ENCODE measurements around the gene FGD6.

FGD6 gene

DNA sequence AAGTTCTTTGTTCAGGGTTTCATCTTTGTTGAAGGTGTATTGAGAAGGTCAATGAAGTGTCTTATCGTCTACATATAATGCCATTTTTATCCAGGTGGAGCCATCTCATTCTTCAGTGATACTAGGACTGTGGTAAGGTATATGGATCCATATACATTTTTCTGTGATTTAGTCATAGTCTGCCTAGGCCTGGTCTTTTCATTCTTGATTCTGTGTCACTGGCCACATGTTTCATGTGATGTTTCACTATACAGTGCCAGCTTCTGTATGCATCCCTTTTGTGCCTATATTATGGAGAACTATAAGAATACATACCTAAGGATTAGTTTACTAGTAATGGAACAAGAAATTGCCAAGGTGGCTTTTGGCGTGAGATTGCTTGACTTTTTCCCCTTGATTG is 40.9 kb upstream of the FGD6 start:
- TF ChIP-seq L3MBTL2 (conservative IDR thresholded peaks at IDR 0.05) (no peak), CTBP1 (IDR thresholded peaks at IDR 0.05; ENCODE audit: borderline replicate concordance) (no peak), NFRKB (IDR thresholded peaks at IDR 0.05) (no peak), LEF1 (IDR thresholded peaks at IDR 0.05; ENCODE audit: borderline replicate concordance) (no peak), FOXK2 (IDR thresholded peaks at IDR 0.05) (no peak), HDGF (IDR thresholded peaks at IDR 0.05; ENCODE audit: borderline replicate concordance) (no peak), ZNF384 (IDR thresholded peaks at IDR 0.05) (no peak), SP1 (IDR thresholded peaks at IDR 0.05) (no peak), BHLHE40 (IDR thresholded peaks at IDR 0.05; ENCODE audit: borderline replicate concordance) (no peak), TARDBP (IDR thresholded peaks at IDR 0.05) (no peak)
- TF ChIP-seq, protein P1, sequence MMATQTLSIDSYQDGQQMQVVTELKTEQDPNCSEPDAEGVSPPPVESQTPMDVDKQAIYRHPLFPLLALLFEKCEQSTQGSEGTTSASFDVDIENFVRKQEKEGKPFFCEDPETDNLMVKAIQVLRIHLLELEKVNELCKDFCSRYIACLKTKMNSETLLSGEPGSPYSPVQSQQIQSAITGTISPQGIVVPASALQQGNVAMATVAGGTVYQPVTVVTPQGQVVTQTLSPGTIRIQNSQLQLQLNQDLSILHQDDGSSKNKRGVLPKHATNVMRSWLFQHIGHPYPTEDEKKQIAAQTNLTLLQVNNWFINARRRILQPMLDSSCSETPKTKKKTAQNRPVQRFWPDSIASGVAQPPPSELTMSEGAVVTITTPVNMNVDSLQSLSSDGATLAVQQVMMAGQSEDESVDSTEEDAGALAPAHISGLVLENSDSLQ (IDR thresholded peaks at IDR 0.05): no peak
- ChIA-PET CTCF (no interaction called here), POLR2A (no interaction called here)
- no peak for DNase-seq (ENCODE audit: extremely low spot score)

DNA sequence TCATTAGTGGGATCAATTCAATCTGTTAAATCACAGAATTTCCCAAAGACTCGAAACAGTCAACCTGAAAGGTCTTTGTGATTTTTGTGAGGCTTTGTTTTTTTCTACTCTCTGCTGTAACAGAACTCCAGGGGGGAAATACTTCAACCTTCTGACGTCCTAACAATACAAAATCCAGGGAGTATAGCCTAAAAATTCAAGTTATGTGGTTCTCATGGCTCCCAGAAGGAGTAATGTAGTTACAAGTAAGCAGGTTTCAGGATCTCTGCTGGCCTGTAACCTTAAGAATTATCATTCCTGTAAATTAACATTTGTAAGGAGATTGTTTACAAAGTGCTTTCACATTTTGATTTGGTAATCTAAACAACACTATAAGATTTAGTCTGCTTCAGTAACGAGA is 40.3 kb upstream of the FGD6 start:
- DNase-seq (ENCODE audit: extremely low spot score): no peak
- POLR2A ChIA-PET: no interaction called here
- CTCF ChIA-PET: no interaction called here
- TF ChIP-seq SUZ12 (IDR thresholded peaks at IDR 0.05): no peak
- TF ChIP-seq TARDBP (IDR thresholded peaks at IDR 0.05): no peak
- TF ChIP-seq LEF1 (IDR thresholded peaks at IDR 0.05; ENCODE audit: borderline replicate concordance): no peak
- no peak for TF ChIP-seq FOXK2 (IDR thresholded peaks at IDR 0.05)
- no peak for TF ChIP-seq SP1 (IDR thresholded peaks at IDR 0.05)
- no peak for TF ChIP-seq CTBP1 (IDR thresholded peaks at IDR 0.05; ENCODE audit: borderline replicate concordance)
- TF ChIP-seq L3MBTL2 (conservative IDR thresholded peaks at IDR 0.05): no peak
- no peak for TF ChIP-seq ZNF384 (IDR thresholded peaks at IDR 0.05)
- no peak for TF ChIP-seq FOXM1 (IDR thresholded peaks at IDR 0.05; ENCODE audit: borderline replicate concordance)

DNA sequence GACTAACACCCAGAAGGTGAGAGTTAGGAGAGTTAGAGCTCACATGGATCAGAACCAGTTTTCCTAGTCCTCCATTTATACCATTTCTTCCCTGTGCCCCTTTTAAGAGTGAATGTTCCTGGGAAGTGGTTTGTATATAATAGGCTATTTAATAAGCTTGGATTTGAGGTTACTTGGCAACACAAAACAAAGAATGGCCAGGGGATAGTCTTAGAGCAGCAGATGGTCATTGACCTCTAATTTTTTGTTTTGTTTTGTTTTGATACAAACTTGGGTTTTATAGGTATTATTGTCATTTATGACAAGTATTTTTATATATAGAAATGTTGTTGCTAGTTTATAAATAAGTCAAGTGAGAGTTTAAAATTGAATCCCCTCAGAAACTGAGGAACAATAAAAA is 36.1 kb upstream of the FGD6 start:
- no peak for DNase-seq (ENCODE audit: extremely low spot score)
- ChIA-PET CTCF (no interaction called here), POLR2A (interaction anchor here (0.6 kb wide), 1 partner anchor 36 kb away, joined by 3 read pairs; the partner anchor contains the start of genes FGD6 and VEZT)
- TF ChIP-seq FOXM1 (IDR thresholded peaks at IDR 0.05; ENCODE audit: borderline replicate concordance) (no peak), ELF4 (IDR thresholded peaks at IDR 0.05) (no peak), CTBP1 (IDR thresholded peaks at IDR 0.05; ENCODE audit: borderline replicate concordance) (no peak), L3MBTL2 (conservative IDR thresholded peaks at IDR 0.05) (no peak)

DNA sequence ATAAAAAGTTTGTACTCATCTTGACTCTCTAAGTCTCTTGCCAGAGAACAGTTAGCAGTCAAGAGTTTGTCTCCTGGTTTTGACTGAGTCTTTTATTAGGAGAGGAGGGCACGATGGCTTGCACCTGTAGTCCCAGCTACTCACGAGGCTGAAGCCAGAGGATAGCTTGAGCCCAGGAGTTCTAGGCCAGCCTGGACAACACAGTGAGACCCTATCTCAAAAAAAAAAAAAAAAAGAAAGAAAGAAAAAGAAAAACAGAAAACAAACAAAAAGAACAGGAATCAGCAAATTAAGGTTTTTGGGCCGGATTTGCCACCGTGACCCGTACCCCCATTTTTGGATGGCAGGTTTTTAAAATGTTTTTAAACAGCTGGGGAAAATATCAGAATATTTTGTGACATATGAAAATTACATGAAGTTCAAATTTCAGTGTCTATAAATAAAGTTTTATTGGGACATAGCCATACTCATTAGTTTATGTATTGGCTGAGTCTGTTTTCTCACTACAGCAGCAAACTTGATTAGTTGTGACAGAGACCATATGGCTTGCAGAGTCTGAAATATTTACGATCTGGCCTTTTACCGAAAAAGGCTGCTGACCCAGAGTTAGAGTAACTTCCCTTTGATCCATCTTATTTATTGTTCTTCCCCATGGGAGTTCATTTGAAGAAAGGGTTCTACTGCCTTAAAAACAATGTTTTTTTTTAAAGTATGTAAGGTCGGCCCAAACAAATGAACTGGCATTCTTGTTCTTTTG is 31.5 kb upstream of the FGD6 start:
- POLR2A ChIA-PET: no interaction called here
- DNase-seq (ENCODE audit: extremely low spot score): peak; percentile 11
- CTCF ChIA-PET: no interaction called here
- TF ChIP-seq ZNF384 (IDR thresholded peaks at IDR 0.05): peak; percentile 78
- no peak for TF ChIP-seq FOXM1 (IDR thresholded peaks at IDR 0.05; ENCODE audit: borderline replicate concordance)
- no peak for TF ChIP-seq HDGF (IDR thresholded peaks at IDR 0.05; ENCODE audit: borderline replicate concordance)
- TF ChIP-seq SP1 (IDR thresholded peaks at IDR 0.05): no peak
- TF ChIP-seq LEF1 (IDR thresholded peaks at IDR 0.05; ENCODE audit: borderline replicate concordance): no peak
- TF ChIP-seq, protein P1 (IDR thresholded peaks at IDR 0.05): peak; percentile 21; the same call in 1 of the 2 replicates
- no peak for TF ChIP-seq NFRKB (IDR thresholded peaks at IDR 0.05)
- TF ChIP-seq ARNT (IDR thresholded peaks at IDR 0.05): no peak
- no peak for TF ChIP-seq TARDBP (IDR thresholded peaks at IDR 0.05)
- TF ChIP-seq SUZ12 (IDR thresholded peaks at IDR 0.05): no peak
- no peak for TF ChIP-seq FOXK2 (IDR thresholded peaks at IDR 0.05)
- TF ChIP-seq CTBP1 (IDR thresholded peaks at IDR 0.05; ENCODE audit: borderline replicate concordance): no peak
- no peak for TF ChIP-seq FOXA1 (IDR thresholded peaks at IDR 0.05)

DNA sequence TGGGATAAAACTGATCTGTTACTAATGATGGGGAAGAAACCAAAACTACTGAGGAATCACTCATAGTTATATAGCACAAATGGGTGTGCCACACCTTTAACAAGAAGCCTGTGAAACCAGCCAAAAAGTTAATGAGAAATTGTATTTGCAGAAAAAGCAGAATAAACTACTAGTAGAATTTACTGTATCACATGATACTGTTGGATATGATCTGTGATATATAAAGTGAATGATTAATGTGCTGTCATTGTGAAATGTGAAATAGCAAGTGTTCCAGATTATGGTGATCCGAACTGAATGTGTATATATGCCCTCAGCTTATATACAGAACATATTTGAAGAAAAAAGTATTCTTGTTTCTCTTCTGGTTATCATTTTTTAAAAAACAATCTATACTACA is 30.8 kb upstream of the FGD6 start:
- DNase-seq (ENCODE audit: extremely low spot score): no peak
- CTCF ChIA-PET: no interaction called here
- POLR2A ChIA-PET: no interaction called here

DNA sequence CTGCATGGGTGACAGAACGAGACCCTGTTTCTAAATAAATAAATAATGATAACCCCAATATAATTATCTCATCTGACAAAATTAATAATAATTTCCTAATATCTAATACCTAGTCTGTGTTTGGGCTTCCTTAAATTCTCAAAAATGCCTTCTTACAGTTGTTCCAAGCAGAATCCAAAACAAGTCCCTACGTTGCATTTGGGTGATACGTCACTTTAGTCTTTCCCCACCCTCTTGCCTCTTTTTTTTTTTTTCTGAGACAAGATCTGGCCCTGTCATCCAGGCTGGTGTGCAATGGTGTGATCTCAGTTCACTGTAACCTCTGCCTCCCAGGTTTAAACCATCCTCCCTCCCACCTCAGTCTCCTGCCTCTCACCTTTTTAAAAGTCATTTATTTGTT is 27.1 kb upstream of the FGD6 start:
- no peak for DNase-seq (ENCODE audit: extremely low spot score)
- CTCF ChIA-PET: no interaction called here
- no peak for TF ChIP-seq SUZ12 (IDR thresholded peaks at IDR 0.05)
- TF ChIP-seq HDGF (IDR thresholded peaks at IDR 0.05; ENCODE audit: borderline replicate concordance): no peak
- TF ChIP-seq ARNT (IDR thresholded peaks at IDR 0.05): no peak
- TF ChIP-seq L3MBTL2 (conservative IDR thresholded peaks at IDR 0.05): no peak
- no peak for TF ChIP-seq TARDBP (IDR thresholded peaks at IDR 0.05)
- TF ChIP-seq ZNF384 (IDR thresholded peaks at IDR 0.05): no peak
- no peak for TF ChIP-seq LEF1 (IDR thresholded peaks at IDR 0.05; ENCODE audit: borderline replicate concordance)
- no peak for TF ChIP-seq FOXM1 (IDR thresholded peaks at IDR 0.05; ENCODE audit: borderline replicate concordance)
- POLR2A ChIA-PET: no interaction called here

More for the DNA sequence above, 30.8 kb upstream of the FGD6 start:
- no peak for TF ChIP-seq LEF1 (IDR thresholded peaks at IDR 0.05; ENCODE audit: borderline replicate concordance)
- no peak for TF ChIP-seq SP1 (IDR thresholded peaks at IDR 0.05)
- TF ChIP-seq ARNT (IDR thresholded peaks at IDR 0.05): no peak
- TF ChIP-seq, protein P1 (IDR thresholded peaks at IDR 0.05): peak; percentile 60
- TF ChIP-seq HDGF (IDR thresholded peaks at IDR 0.05; ENCODE audit: borderline replicate concordance): no peak
- no peak for TF ChIP-seq TARDBP (IDR thresholded peaks at IDR 0.05)
- no peak for TF ChIP-seq BHLHE40 (IDR thresholded peaks at IDR 0.05; ENCODE audit: borderline replicate concordance)
- TF ChIP-seq FOXA1 (IDR thresholded peaks at IDR 0.05): no peak
